Loucy (cell line): Measurements from ENCODE around the gene ZNF385C.

Experiments used
- EZH2phosphoT487 ChIP-seq: fragments of 200-600 bp; IDR thresholded peaks from 2 replicates; pipeline ENCODE4 v1.6.1; 2018; ENCODE audit warnings: antibody characterized with exemption, mild to moderate bottlenecking, moderate library complexity, borderline replicate concordance
- TF ChIP-seq, protein P1 (sequence below): fragments of 200-600 bp; sonication (generic); conservative IDR thresholded peaks from 2 replicates; pipeline ENCODE4 v1.5.1; 2014; ENCODE audit warnings: mild to moderate bottlenecking, antibody characterized with exemption, low read length

GRCh38 chr17:42041619-42042018, 56.7 kb downstream of the ZNF385C start:
- TF ChIP-seq, protein P1, sequence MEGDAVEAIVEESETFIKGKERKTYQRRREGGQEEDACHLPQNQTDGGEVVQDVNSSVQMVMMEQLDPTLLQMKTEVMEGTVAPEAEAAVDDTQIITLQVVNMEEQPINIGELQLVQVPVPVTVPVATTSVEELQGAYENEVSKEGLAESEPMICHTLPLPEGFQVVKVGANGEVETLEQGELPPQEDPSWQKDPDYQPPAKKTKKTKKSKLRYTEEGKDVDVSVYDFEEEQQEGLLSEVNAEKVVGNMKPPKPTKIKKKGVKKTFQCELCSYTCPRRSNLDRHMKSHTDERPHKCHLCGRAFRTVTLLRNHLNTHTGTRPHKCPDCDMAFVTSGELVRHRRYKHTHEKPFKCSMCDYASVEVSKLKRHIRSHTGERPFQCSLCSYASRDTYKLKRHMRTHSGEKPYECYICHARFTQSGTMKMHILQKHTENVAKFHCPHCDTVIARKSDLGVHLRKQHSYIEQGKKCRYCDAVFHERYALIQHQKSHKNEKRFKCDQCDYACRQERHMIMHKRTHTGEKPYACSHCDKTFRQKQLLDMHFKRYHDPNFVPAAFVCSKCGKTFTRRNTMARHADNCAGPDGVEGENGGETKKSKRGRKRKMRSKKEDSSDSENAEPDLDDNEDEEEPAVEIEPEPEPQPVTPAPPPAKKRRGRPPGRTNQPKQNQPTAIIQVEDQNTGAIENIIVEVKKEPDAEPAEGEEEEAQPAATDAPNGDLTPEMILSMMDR: no peak
- TF ChIP-seq EZH2phosphoT487: no peak
